ENCODE data around the gene FAM222B.
A peak's percentile ranks its signal among the peaks of the same experiment; 100 is the strongest.
"Not testable (repeated sequence)": the region's sequence is repeated elsewhere in the genome, so short reads cannot be mapped to it uniquely, and the experiment has no call there.

FAM222B gene

GRCh38 chr17:28723159-28723835 lies 119.3 kb downstream of the FAM222B start:
- Histone ChIP-seq H3K36me3 (peaks cover 53% of the 10 kb centered on the region), H3K4me1 (peaks cover 3% of the 10 kb centered on the region; the same call in 1 of the 2 replicates)

GRCh38 chr17:28722417-28723158 lies 120.0 kb downstream of the FAM222B start:
- no peak for DNase-seq
- Histone ChIP-seq H3K27me3 (no peaks in the 10 kb centered on the region), H3K9me3 (no peaks in the 10 kb centered on the region), H3K4me3 (ENCODE audit: low read depth, low read length) (peak overlapping the region; percentile 93), H3K36me3 (peaks cover 53% of the 10 kb centered on the region), H3K4me1 (peaks cover 3% of the 10 kb centered on the region; the same call in 1 of the 2 replicates)
- no peak for TF ChIP-seq CTCF (IDR thresholded peaks at IDR 0.05; ENCODE audit: low read depth, low read length)

More at GRCh38 chr17:28723159-28723835, 119.3 kb downstream of the FAM222B start:
- H3K27me3 ChIP-seq, result no peaks in the 10 kb centered on the region
- TF ChIP-seq CTCF (IDR thresholded peaks at IDR 0.05; ENCODE audit: low read depth, low read length), result no peak
- H3K4me3 ChIP-seq (ENCODE audit: low read depth, low read length), result peak overlapping the region; percentile 23; the same call in 1 of the 2 replicates
- no peaks in the 10 kb centered on the region for H3K9me3 ChIP-seq
- DNase-seq, result no peak

GRCh38 chr17:28720997-28721329 lies 121.6 kb downstream of the FAM222B start:
- peaks cover 53% of the 10 kb centered on the region for H3K36me3 ChIP-seq
- H3K27me3 ChIP-seq, H3K4me1 ChIP-seq, DNase-seq, H3K9me3 ChIP-seq: not testable (repeated sequence)
- peak overlapping the region; percentile 93 for H3K4me3 ChIP-seq (ENCODE audit: low read depth, low read length)

GRCh38 chr17:28720247-28720996 lies 122.2 kb downstream of the FAM222B start:
- DNase-seq, result no peak
- Histone ChIP-seq H3K36me3 (peaks cover 53% of the 10 kb centered on the region), H3K4me1 (peaks cover 3% of the 10 kb centered on the region; the same call in 1 of the 2 replicates), H3K4me3 (ENCODE audit: low read depth, low read length) (peak overlapping the region; percentile 93), H3K9me3 (no peaks in the 10 kb centered on the region), H3K27me3 (no peaks in the 10 kb centered on the region)
- TF ChIP-seq CTCF (IDR thresholded peaks at IDR 0.05; ENCODE audit: low read depth, low read length), result 0 out of 2 replicates have a peak, but pooled peaks have one; percentile 2

GRCh38 chr17:28719021-28719433 lies 123.6 kb downstream of the FAM222B start:
- no peak for DNase-seq
- Histone ChIP-seq H3K4me1 (no peaks in the 10 kb centered on the region), H3K9me3 (no peaks in the 10 kb centered on the region), H3K4me3 (ENCODE audit: low read depth, low read length) (peak overlapping the region; percentile 46), H3K36me3 (peaks cover 40% of the 10 kb centered on the region), H3K27me3 (no peaks in the 10 kb centered on the region)
- TF ChIP-seq CTCF (IDR thresholded peaks at IDR 0.05; ENCODE audit: low read depth, low read length), result no peak

GRCh38 chr17:28718333-28719020 lies 124.1 kb downstream of the FAM222B start:
- TF ChIP-seq CTCF (IDR thresholded peaks at IDR 0.05; ENCODE audit: low read depth, low read length), result no peak
- Histone ChIP-seq H3K36me3 (peaks cover 36% of the 10 kb centered on the region), H3K4me3 (ENCODE audit: low read depth, low read length) (no peak overlapping the region), H3K27me3 (no peaks in the 10 kb centered on the region), H3K9me3 (no peaks in the 10 kb centered on the region), H3K4me1 (no peaks in the 10 kb centered on the region)
- no peak for DNase-seq

All from BE2C (cell line).